ENCODE measurements around the gene TMEM134.

TMEM134 gene

DNA sequence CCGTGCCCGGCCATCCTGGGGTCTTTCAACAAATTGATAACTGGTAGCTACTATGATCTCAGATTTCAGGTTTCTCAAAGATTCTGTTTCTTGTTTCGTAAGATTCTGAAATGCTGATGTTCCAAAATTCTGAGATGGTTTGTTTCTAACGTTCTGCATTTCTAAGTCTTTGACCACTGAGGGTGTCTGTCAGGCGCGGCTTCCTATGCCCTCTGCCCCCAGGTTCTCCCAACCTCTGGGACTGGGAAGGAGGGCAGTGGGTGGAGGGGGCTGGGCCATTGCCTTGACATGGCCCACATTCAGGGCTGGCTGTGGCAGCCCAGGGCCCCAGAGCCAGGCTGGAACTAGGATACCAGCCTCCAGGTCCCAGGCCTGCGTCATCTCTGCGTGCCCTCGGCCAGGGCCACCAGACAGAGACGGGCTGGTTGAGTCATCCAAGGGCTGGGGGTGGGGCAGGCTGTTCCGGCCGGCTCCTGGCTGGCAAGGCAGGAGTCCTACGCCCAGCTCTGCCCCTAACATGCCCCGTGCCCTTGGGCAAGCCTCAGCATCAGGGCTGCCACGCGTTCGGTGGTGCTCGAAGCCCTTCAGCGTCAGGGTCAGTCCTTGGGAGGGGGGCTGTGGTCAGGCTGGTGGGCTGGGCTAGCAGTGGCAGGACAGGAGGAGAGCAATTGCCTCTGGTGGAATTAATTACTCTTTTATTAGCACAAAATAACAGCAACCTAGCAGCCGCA, 5.2 kb downstream of the TMEM134 start:
- in situ Hi-C loops (cut with HindIII; ENCODE audit: low sequenced_read_pairs), result no loop called here

DNA sequence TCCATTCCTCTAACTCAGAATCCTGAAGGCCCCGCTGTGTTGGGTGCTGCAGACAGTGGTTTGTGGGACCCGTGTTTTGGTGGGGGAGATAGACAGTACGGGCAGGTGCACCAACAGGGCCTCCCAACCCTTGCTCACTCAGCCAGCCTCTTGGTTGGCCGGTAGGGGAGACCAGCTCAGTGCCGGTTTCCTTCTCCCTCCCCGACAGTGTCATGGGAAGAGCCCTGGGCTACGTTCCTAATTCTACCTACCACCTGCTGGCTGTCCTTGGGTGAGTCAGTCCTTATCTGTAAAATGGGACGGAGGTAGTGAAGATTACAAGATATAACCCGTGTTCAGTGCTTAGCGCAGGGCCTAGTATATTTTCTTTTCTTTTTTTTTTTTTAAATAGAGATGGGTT, 5.9 kb downstream of the TMEM134 start:
- in situ Hi-C loops (cut with HindIII; ENCODE audit: low sequenced_read_pairs), result no loop called here

DNA sequence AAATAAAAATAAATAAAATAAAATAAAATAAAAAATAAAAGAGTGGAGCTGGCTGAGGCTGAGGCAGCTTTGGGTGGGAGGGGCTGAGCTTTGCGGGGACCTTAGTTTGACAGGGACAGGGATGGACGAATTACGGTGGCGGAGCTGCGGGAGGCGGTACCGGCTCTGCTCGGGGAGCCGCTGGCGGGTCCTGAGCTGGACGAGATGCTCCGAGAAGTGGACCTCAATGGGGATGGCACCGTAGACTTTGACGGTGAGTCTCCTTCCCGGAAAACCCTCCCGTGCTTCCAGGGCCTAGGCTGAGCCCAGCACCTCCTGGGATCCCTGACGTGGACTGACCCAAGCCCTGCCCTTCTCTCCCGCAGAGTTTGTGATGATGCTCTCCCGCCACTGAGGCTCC, 10.8 kb downstream of the TMEM134 start:
- in situ Hi-C loops (cut with HindIII; ENCODE audit: low sequenced_read_pairs), result no loop called here

DNA sequence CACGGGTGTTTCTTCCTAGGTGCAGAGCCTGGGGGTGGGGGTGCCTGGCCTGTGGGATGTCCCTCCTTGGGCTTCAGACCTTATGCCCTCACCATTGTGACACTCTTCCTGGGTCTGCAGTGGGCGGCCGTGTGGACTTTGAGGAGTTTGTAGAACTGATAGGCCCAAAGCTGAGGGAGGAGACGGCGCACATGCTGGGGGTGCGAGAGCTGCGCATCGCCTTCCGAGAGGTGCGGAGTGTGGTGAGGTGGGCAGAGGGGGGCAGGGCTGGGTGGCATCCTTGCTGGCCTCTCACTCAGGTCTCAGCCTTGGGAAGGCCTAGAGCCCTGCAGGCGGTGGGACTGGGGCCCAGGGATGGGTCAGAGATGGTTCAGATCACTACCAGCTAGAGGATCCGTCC, 11.6 kb downstream of the TMEM134 start:
- in situ Hi-C loops (cut with HindIII; ENCODE audit: low sequenced_read_pairs), result no loop called here

DNA sequence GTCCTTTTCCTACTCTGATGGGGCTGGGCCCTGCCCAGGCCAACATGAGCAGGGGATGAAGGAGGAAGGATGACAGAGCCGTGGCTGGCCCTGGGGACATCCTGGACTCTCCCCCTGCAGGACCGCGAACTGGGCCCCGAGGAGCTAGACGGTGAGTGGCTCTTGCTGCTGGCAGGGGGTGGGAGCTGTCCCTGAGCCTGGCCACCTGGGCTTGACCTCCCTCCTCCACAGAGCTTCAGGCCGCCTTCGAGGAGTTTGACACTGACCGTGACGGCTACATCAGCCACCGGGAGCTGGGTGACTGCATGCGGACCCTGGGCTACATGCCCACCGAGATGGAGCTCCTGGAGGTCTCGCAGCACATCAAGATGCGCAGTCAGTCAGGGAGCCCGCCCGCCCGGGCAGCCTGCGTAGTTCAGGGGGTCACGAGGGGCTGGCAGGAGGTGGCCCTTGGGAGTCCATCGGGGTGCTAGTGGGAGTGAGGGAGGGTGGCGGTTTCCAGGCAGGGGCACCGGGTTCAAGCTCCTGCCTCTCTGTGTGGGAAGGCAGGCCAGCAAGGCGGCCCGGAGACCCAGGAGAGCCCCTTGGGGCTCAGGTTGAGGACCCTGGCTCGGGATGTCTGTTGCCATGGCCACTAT, 12.9 kb downstream of the TMEM134 start:
- in situ Hi-C loops (cut with HindIII; ENCODE audit: low sequenced_read_pairs), result no loop called here

DNA sequence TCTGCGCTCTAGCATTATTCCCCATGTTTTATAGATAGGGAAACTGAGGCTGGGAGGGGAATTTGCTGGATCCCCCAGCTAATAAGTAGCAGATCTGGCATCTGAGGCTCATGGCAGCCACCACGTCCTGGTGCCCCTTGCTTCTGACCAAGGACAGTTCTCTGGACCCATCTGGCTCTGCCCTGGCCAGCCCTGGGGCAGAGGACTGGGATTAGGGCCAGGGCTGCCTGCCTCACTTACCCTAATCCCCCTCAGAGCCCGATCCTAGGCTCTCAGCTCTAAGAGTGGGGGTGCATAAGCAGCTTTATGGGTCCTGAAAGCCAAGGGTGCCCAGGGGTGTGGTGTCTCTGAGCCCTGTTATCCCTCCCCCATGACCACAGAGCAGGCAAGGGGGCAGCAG, 14.0 kb downstream of the TMEM134 start, which contains the start of gene CABP4:
TSS of gene CABP4 (plus strand) at position 301 of the 400 bp plus-strand sequence. CDS start at position 371, 70 bp downstream.
- in situ Hi-C loops (cut with HindIII; ENCODE audit: low sequenced_read_pairs), result no loop called here

DNA sequence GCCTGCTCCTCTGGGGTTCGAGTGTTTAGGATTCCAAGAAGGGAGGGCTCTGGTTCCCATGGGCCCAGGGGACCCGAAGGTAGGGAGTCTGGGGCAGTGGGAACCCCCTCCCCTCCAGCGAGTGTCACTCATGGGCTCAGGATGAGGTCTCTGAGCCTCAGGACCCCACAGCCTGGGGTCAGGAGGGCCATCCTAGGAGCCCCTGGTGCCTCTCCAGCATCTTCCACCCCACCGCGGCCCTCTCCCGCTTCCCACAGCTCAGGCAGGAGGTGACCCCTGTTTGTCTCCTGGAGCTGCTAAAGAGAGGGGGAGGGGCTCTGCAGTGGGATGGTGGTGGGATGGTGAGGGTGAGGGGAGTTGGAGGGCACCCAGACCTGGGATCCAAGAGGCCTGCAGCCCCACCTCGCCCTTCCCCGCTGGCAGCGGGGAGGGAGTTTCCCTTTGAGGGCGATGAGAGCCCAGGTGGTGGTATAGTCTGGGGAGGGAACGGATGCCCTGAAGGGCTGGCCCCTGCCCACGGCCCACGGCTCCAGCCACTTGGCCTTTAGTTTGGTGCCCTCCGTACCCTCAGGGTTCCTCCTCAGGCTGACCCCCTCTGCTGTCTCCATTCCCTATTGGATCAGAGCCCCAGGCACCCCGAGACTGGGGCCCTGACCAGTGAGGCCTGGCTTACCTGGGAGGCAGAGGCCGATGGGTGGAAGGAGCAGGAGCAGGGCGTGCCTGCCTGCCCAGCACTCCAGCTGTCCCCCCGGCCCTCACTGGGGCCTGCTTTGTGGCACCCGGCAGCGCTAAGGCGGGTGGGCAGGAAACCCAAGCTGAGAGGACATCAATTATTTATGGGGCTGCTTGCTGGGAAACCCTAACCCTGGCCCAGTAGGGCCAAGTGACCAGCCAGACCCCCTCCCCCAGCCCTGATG, 15.0 kb downstream of the TMEM134 start:
- in situ Hi-C loops (cut with HindIII; ENCODE audit: low sequenced_read_pairs), result no loop called here

DNA sequence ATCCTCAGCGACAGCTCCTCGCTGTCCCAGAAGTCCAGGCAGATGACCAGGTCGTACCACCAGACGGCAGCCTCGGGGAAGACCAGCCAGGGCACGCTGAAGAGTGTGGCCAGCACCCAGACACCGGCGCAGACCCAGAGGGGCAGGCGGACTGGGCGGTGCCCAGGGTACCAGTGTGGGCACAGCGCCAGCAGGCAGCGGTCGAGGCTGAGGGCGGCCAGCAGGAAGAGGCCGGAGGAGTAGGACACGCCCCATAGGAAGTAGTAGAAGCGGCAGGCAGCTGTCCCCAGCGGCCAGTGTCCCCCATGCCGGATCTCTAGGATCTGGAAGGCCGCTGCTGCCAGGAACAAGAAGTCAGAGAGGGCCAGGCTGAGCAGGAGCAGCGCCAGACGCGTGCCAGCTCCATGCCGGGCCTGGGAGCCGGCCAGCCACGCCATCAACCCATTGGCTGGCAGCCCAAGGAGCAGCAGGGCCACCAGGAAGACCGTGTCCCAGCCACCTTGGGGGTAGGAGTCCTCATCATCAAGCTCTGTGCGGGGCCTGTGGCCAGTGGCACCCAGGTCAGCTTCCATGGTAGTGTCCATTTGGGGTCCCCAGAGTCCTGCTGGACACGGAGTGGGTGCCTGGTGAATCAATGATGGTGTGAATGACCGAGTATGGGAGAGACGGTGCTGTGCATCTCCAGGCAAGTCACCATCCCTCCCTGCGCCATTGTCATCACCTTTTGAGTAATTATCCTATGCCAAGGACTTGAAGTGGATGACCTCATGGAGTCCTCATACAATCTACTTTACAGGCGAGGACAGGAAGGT, 16.7 kb downstream of the TMEM134 start, which contains the start of gene GPR152:
TSS of gene GPR152 (minus strand) at position 589 of the 812 bp plus-strand sequence. CDS start at position 584, 5 bp downstream.
- in situ Hi-C loops (cut with HindIII; ENCODE audit: low sequenced_read_pairs), result no loop called here

DNA sequence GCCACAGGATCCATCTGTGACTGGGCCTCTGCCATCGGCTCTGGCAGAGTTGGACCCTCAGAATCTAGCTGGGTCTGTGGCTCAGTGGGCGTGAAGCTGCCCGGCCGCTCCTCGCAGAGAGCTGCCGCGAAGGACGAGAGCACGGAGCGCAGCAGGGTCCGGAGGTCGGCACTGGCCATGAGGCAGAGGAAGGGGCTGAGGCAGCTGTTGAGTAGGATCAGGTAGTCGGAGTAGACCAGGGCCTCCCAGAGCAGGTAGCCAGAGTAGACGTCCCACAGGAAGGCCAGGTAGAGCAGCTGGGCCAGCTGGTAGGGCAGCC, 17.4 kb downstream of the TMEM134 start:
- in situ Hi-C loops (cut with HindIII; ENCODE audit: low sequenced_read_pairs), result no loop called here

DNA sequence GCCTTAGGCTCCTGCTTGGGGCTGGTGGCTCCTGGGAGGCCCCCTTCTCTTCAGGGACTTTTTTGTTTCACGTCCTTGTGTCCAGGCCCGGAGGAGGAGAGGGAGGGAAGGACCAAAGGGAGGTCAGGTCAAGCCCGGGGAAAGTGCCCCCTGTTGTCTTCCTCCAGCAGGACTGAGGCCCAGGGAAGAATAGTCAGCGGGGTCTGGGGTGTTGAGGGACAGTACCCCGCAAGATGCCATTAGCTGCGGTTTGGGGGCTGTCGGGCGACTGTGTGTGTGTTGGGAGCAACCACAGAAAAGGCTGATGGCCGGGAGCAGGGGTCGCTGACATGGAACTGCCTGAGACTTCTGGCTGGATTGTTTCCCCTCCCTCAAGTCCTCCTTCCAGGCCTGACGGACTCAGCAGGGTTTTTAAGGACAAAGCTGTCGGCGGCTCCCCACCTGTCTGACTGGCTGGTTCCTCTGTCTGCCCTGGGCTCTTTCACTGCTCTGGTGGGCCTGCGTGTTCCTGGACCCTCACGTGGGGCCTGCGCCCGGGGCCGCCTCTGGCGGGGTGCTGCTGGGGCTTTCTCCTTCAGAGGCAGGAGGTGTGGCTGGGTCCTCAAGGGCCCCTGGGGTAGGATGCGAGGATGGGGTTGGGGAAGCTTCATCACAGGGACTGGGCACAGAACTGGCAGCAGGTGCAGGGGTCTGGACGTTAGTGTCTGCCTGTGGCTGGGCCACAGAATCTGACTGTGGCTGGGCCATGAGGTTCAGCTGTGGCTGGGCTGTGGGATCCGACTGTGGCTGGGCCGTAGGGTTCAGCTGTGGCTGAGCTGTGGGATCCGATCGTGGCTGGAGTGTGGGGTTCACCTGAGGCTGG, 18.0 kb downstream of the TMEM134 start:
- in situ Hi-C loops (cut with HindIII; ENCODE audit: low sequenced_read_pairs), result no loop called here

DNA sequence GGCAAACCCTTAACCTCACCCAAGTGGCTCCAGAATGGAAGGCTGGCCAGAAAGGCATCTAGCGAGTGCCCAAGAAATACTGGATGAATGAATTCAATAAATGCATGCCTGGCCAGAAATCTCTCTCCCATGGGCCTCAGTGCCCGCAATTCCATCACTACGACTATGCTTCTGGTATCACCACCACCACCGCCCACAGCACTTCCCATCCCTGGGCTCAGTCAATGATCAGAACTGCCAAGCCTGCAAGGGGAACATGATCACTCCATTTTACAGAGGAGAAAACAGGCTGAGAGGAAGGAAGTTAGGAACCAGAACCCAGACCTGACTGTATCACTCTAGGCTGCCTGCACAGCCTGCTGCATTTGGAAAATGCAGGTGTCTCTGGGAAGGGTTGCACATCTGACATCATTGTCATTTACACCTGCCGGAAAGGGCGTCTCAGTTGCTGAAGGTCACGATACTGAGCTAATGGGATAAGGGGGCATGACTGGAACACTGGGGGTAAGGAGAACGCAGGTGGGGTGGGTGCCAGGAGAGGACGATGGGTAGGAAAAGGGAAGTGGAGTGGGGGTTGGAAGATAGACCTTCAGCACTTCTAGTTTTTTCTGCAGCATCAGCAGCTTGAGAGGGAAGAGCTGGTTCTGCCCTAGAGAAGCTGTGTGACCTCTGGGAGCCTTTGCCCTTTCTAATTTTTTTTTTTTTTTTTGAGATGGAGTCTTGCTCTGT, 19.8 kb downstream of the TMEM134 start:
- in situ Hi-C loops (cut with HindIII; ENCODE audit: low sequenced_read_pairs), result no loop called here

DNA sequence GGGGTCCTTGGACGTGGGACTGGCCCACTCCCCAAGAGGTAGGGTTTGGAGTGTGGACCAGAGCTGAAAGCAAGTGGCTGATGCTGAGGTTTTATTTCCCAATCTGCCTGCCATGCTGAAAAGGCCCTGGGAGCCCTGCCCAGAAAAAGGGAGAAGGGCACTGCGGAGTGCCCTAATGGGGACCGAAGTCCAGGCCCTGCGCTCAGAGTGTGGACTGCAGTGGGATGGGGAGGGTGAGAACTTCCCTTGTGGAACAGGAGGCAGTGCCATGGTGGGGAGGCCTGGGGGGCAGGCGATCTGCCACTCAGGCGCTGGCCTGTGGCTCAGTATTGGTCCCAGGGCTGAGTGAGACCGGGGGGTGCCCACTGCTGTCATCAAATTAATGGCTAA, 20.8 kb downstream of the TMEM134 start:
- in situ Hi-C loops (cut with HindIII; ENCODE audit: low sequenced_read_pairs), result no loop called here

DNA sequence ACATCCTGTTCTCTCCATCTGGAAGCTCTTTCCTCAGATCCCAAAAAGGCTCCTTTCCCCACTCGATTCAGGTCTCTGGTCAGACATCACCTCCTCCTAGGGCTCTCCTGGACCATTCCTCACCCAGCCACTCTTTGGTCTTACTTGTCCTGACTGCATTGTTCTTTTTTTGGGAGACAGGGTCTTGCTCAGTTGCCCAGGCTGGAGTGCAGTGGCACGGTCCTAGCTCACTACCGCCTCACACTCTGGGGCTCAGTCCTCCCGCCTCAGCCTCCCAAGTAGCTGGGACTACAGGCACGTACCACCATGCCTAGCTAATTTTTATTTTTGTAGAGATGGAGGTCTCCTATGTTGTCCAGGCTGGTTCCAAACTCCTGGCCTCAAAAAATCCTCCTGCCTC, 23.5 kb downstream of the TMEM134 start:
- in situ Hi-C loops (cut with HindIII; ENCODE audit: low sequenced_read_pairs), result no loop called here

DNA sequence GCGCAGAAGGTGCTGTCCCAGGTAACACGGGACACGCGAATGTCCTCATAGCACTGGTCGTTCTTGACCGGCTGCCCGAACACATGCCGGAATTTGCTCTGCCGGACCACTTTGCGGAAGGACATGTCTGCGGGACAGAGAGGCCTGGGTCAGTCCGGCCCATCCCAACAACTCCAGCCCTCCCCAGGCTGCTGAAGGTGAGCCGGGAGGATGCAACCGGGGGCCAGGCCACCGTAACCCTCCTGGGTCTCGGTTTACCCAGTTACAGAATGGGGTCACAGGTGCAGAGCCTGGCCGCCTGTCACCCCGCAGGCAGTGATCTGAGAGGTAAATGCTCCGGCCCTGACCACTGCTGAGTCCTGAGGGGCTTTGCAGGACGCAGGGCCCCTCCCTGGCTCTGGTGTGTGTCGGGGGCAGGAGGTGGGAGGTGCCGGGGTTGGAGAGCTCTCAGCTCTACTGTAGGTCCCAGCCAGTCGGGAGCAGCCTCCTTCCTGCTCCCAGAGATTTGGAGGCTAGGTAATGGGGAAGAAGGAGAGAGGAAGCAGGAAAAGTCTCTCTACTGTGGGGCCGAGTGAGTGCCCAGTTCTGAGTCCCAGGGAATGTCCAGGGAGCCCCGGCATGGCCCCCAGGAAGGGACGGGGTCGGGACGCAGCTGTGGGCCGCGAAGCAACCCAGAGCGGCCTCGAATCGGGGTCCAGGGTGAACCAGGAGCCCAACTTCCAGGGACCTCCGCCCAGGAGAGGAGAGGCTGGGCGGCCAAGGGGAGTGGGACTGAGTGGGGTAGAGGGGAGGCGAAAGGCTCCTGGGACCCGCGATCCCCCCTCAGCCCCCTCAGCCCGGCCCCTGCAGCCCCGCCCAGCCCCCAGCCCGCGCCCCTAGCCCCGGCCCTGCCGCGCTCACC, 26.3 kb downstream of the TMEM134 start:
- in situ Hi-C loops (cut with HindIII; ENCODE audit: low sequenced_read_pairs), result no loop called here

DNA sequence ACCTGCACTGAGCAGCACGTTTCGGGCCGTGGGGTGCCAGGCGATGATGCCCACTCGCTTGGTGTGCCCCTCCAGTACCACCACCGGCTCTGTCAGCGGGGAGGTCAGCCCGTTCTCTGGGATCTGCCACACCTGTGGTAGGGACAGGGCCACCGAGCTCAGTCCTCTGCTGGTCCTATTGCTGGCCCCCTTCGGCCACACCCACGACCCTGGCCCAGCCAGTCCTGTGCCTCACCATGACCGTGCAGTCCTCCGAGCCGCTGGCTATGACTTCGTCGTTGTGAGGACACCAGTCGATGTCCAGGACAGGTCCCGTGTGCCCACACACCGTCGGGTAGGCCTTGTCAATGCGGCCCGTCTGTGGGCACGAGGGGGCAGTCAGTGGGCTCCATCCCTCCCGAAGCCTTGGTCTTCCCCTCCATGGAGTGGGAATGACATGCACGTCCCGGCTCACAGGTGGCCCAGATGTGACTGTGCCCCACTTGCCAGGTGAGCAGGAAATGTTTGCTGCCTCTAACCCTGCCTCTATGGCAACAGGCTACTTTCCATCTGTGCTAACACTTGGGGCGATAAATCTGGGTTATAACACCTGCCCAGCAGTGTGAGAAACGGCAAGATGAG, 27.2 kb downstream of the TMEM134 start:
- in situ Hi-C loops (cut with HindIII; ENCODE audit: low sequenced_read_pairs), result no loop called here

DNA sequence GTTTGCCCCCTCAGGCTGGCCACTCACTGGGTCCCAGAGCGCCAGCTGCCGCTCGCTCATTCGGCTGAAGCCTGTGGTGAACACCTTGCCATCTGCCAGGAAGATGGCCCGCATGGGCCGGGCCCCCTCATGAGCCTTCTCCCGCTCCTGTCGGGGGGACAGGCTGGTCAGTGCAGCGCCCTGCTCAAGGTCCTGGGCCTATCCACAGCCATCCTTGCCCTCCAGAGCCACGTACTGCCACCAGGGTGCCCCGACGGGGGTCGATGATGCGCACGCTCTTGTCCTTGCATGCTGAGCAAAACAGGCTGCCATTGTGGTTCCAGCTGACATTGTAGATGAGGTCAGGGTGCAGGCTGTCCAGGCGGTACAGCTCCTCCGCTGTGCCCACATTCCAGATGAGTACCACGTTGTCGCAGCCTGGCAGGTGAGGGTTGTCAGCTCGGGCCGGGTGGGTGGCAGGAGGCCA, 27.9 kb downstream of the TMEM134 start:
- in situ Hi-C loops (cut with HindIII; ENCODE audit: low sequenced_read_pairs), result no loop called here

DNA sequence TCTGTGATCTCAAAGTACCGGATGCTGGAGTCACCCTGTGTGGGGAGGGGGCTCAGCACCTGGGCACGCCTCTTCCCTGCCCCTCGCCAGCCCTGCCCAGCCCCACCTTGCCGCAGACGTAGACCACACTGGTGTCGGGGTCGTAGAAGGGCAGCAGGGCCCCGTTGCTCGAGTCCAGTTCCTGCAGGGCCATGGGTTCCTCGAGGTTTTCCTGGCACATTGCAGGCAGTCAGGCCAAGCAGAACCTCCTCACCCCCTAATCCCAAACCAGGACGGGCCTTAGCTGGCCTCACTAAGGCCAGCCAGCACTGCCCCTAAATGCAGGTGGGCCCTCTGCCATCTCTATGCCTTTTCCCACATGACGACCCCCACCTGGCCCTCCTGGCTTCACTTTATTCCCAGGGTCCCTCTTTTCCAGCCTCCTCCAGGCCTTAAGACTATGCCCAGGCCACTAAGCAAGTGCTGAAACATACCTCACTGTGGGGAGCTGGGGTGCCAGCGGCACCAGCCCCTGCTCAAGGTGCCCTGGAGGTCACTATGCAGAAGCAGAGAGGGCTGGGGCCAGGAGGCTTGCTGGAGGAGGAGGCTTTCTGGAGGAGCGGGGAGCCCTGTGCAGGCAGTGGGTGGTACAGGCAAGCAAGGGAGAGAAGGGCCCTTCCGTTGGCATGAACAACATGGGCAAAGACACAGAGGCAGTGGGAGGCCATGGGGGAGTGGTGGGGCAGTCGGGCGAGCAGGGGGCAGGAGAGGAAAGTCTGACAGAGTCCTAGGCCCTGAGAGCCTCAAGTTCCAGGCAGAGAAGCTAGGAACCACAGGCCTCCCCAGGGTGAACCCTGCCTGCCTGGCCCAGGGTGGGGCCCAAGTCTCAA, 28.6 kb downstream of the TMEM134 start:
- in situ Hi-C loops (cut with HindIII; ENCODE audit: low sequenced_read_pairs), result no loop called here

Data from endothelial cell of hepatic sinusoid (primary cell).